Peyer's patch (tissue), 4 donors: ENCODE measurements around the gene SPAG16. TPM values are rescaled to one million over a fixed set of nuclear protein-coding genes. Genes with fewer than 3 reads are reported as not detected.
A peak's percentile ranks its signal among the peaks of the same experiment; 100 is the strongest.

Source experiments
- DNase-seq, 3 donors: peaks; one replicate each; pipeline ENCODE4 v3.0.0-alpha.2; 2017 to 2019
- H3K27ac ChIP-seq, 4 donors: fragments of 200-600 bp; sonication (generic); one replicate each; pipeline ENCODE4 v1.5.1; 2016 to 2019
- H3K27me3 ChIP-seq, 2 donors: fragments of 200-600 bp; sonication (generic); one replicate each; pipeline ENCODE4 v1.5.1; 2019
- H3K36me3 ChIP-seq, 3 donors: fragments of 200-600 bp; sonication (generic); one replicate each; pipeline ENCODE4 v1.5.1; 2016 to 2019
- H3K4me1 ChIP-seq, 4 donors: fragments of 200-600 bp; sonication (generic); one replicate each; pipeline ENCODE4 v1.5.1; 2016 to 2019
- H3K4me3 ChIP-seq, 4 donors: fragments of 200-600 bp; sonication (generic); 1 replicate in 3 of 4; 2 replicates in 1 of 4; pipeline ENCODE4 v1.5.1; 2016 to 2019; ENCODE audit warnings: mild to moderate bottlenecking in 1 of 4
- H3K9me3 ChIP-seq, 4 donors: fragments of 200-600 bp; sonication (generic); one replicate each; pipeline ENCODE4 v1.5.1; 2016 to 2019; ENCODE audit warnings: mild to moderate bottlenecking in 1 of 4
- CTCF ChIP-seq, 6 experiments: fragments of 450-650 bp in 4 of 6; fragments of 200-600 bp in 2 of 6; sonication (generic) in 1 of 6; IDR thresholded peaks; one replicate each; pipeline ENCODE4 v1.5.1; 2017 to 2019; ENCODE audit warnings: antibody characterized with exemption in 6 of 6, mild to moderate bottlenecking in 3 of 6, moderate library complexity in 1 of 6
- POLR2A ChIP-seq, 2 donors: fragments of 450-650 bp; IDR thresholded peaks; one replicate each; pipeline ENCODE4 v1.5.1; 2017; ENCODE audit warnings: antibody characterized with exemption in 2 of 2, mild to moderate bottlenecking in 2 of 2, moderate library complexity in 2 of 2
- total RNA-seq, 4 donors: library from RNA; depleted of rRNA; stranded (reverse); fragments of >200 nt; gene quantifications; one replicate each; pipeline ENCODE4 v1.1.0, GENCODE V29; 2016

Gene SPAG16
- total RNA-seq, 4 donors from 2014 or later: 5.5 to 43.7 (median 10.0) TPM

DNA sequence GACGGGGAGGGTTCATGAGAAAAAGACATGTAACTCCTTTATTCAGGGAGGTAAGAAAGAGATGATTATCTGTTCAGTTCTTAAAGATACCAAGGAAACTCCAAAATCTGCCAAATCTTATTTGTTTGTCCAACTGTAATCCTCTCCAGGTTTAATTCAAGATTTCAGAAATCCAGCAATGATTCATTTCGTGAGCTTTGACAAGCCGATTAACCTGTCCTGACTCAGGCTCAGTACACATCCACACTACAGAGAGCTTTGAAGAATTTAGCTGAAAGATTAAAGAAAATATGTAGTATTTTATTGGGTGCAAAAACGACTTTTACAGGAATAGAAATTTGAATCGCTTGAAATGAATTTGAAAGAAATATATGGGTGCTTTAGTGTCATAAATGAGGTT, 1.1 kb downstream of the SPAG16 start:
- Histone ChIP-seq H3K27ac (no peak overlapping the region), H3K4me3 (peak overlapping the region in 1 of 4 donors; percentile 70), H3K9me3 (no peaks in the 10 kb centered on the region), H3K36me3 (no peaks in the 10 kb centered on the region), H3K27me3 (no peaks in the 10 kb centered on the region), H3K4me1 (peaks cover 0 to 11% (median 0%) of the 10 kb centered on the region in 4 donors)
- TF ChIP-seq POLR2A (IDR thresholded peaks at IDR 0.05) (no peak), CTCF (IDR thresholded peaks at IDR 0.05) (no peak)
- no peak for DNase-seq

GRCh38 chr2:213286161-213286560, 1.9 kb downstream of the SPAG16 start:
- no peak for DNase-seq

DNA sequence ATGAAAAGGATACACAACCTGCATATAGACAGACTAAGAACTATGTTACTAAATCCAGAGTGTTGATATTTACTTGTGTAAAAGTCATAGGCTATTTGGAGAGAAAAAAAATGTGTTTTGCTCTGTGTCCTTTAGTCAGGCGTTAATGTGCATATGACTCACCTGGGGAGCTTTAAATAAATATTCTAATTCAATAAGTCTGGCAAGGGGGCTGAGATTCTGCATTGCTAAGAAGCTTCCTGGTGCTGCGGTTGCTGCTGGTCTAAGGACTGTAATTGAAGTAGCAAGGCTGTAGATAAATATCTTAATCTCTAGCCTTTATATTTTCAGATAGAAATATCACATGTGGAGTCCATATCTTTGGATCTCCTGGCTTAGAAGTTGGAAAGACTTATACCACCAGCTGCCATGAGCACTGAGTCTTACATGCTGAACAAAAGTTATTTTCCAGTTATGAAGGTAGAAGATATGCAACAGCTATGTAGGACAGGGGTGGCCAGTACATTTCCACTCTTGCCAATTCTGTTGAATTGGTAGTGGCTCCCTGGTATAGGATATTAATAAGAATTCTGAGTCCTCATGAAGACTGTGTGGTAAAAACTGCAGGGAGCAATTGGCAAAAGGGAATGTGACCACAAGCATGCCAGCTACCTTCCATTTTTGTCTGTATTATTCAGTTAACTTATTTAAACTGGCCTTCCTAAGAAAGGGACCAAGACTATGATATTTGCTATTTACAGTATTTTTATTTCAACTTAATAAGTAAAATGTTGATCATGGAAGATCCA, 4.8 kb downstream of the SPAG16 start:
- H3K27ac ChIP-seq: no peak overlapping the region
- DNase-seq: no peak

More at GRCh38 chr2:213286161-213286560, 1.9 kb downstream of the SPAG16 start:
- Histone ChIP-seq H3K9me3 (no peaks in the 10 kb centered on the region), H3K27ac (no peak overlapping the region), H3K27me3 (no peaks in the 10 kb centered on the region), H3K4me3 (no peak overlapping the region), H3K4me1 (peaks cover 0 to 11% (median 0%) of the 10 kb centered on the region in 4 donors), H3K36me3 (no peaks in the 10 kb centered on the region)
- TF ChIP-seq CTCF (IDR thresholded peaks at IDR 0.05): no peak

DNA sequence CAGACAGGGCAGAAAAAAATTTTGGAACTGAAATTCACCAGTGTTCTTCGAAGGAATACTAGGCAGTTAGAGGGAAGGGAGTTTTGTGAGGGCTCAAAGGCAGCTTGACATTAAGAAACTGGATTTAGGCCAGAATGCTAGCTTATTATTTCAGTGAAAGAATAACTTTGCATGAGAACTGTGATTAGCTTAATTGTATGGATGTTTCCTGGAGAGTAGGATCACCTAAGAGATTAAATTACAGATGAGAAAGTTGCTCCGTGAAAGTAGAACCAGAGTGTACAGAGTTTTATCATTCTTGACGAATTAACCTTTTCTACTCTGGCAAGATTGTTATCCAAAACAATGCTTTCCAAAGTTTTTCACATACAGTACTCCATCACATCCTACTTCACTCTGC, 6.2 kb downstream of the SPAG16 start:
- H3K36me3 ChIP-seq: no peaks in the 10 kb centered on the region
- H3K9me3 ChIP-seq: no peaks in the 10 kb centered on the region
- H3K4me1 ChIP-seq: peaks cover 0 to 1% (median 0%) of the 10 kb centered on the region in 4 donors
- DNase-seq: no peak
- no peak for TF ChIP-seq POLR2A (IDR thresholded peaks at IDR 0.05)
- no peak for TF ChIP-seq CTCF (IDR thresholded peaks at IDR 0.05)
- H3K27me3 ChIP-seq: no peaks in the 10 kb centered on the region
- H3K27ac ChIP-seq: no peak overlapping the region
- no peak overlapping the region for H3K4me3 ChIP-seq

More for the DNA sequence above, 4.8 kb downstream of the SPAG16 start:
- no peaks in the 10 kb centered on the region for H3K9me3 ChIP-seq
- no peaks in the 10 kb centered on the region for H3K36me3 ChIP-seq
- H3K4me1 ChIP-seq: peaks cover 0 to 4% (median 0%) of the 10 kb centered on the region in 4 donors
- H3K4me3 ChIP-seq: no peak overlapping the region
- TF ChIP-seq CTCF (IDR thresholded peaks at IDR 0.05) (no peak), POLR2A (IDR thresholded peaks at IDR 0.05) (no peak)
- no peaks in the 10 kb centered on the region for H3K27me3 ChIP-seq

DNA sequence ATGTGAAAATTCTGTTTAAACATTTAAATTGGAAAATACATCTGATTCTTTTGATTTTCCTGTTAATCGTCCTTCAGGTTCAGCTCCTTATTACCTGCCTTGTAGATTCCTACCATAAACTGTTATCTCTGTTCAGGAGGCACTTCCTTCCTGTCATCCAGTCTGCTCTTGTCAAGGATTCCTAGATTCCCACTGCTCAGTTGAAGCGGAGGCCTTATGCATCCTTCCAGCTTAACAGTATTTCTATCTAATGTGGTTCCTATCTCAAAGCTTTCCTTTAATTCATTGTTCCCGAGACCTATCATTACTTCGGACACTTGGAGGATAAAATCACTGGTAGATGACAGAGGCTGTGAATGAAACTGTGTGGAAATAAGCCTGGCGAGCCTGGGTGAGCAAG, 12.0 kb downstream of the SPAG16 start:
- DNase-seq: no peak
- Histone ChIP-seq H3K27ac (no peak overlapping the region), H3K36me3 (no peaks in the 10 kb centered on the region), H3K4me1 (no peaks in the 10 kb centered on the region), H3K4me3 (no peak overlapping the region), H3K27me3 (no peaks in the 10 kb centered on the region), H3K9me3 (no peaks in the 10 kb centered on the region)
- no peak for TF ChIP-seq CTCF (IDR thresholded peaks at IDR 0.05)
- TF ChIP-seq POLR2A (IDR thresholded peaks at IDR 0.05): no peak
